NT2/D1 (cell line): Measurements from ENCODE around the gene PHF13.

ENCODE experiments used
- YY1 ChIP-seq: IDR thresholded peaks from 2 replicates; pipeline ENCODE4 v1.6.1; 2011; ENCODE audit not compliant: insufficient read length, insufficient read depth
- ZNF274 ChIP-seq: IDR thresholded peaks from 2 replicates; pipeline ENCODE4 v1.6.1; 2011; ENCODE audit warnings: mild to moderate bottlenecking, low read depth, low read length

DNA sequence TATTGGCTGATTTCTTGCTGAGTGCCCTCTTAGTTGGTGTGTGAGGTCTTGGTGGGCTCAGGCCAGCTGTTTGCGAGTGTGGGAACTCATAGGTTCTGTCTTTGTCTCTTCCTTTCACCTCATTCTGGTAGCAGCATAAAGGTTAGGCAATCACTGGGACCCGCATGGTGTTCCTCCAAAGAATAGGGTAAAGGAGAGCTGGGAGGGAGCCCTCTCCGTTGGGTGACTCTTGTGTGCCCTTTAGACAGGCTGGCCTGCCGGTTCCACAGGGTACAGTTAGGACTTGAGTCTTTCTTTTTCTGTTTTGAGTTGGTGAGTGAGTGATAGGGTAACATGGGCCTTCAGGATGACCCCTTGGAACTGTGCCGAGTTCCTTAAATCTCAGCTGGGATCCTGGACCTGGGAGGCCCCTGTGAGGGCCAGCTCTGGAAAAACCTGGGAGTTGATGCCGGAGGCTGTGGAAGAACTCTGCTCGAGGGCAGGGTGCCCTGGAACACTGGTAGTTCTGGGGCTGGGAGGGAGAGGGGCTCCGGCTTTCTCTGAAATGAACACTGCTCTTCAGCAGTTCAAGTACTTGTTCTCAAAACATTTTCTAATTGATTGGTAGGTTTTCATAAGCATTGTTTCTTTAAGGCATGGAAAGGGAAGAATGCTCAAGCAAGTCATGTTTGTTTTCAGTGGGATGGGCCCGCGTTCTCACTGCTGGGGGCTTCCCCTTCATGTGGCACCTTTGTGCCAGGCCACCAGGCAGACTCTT lies 9.0 kb downstream of the PHF13 start:
- TF ChIP-seq ZNF274 = no peak
- TF ChIP-seq YY1 = no peak
